PFSK-1 (cell line): ENCODE measurements around the gene PRSS16.

Source experiments
- FOXP2 ChIP-seq: optimal IDR thresholded peaks from 2 replicates; pipeline ENCODE3; 2011; ENCODE audit warnings: borderline replicate concordance, control low read depth, inconsistent platforms; ENCODE audit not compliant: insufficient read depth; ENCODE audit errors: extremely low read length, extremely low read depth
- POLR2AphosphoS5 ChIP-seq: IDR thresholded peaks from 2 replicates; pipeline ENCODE4 v1.6.1; 2012; ENCODE audit warnings: low read depth, mild to moderate bottlenecking, control low read depth, low read length, moderate library complexity
- REST ChIP-seq, 2 experiments: IDR thresholded peaks; 2 replicates each; pipeline versions ENCODE4 v1.6.1 to v1.8.0; 2011 to 2012; ENCODE audit warnings: low read depth in 2 of 2, low read length in 2 of 2, control low read depth in 1 of 2, inconsistent platforms in 1 of 2, mild to moderate bottlenecking in 1 of 2, moderate library complexity in 1 of 2; ENCODE audit not compliant: insufficient read depth in 1 of 2
- SIN3A ChIP-seq: IDR thresholded peaks from 2 replicates; pipeline ENCODE4 v1.6.1; 2012; ENCODE audit warnings: mild to moderate bottlenecking, low read length, moderate library complexity, borderline replicate concordance; ENCODE audit not compliant: insufficient read depth
- TAF1 ChIP-seq: IDR thresholded peaks from 2 replicates; pipeline ENCODE4 v1.6.1; 2012; ENCODE audit warnings: low read length, control low read depth, borderline replicate concordance; ENCODE audit not compliant: insufficient read depth

PRSS16 gene

GRCh38 chr6:27288136-27289044, 40.9 kb downstream of the PRSS16 start:
- TF ChIP-seq REST (IDR thresholded peaks at IDR 0.05; ENCODE audit: insufficient read depth in 1 of 2, low read depth in 2 of 2, low read length in 2 of 2) (no peak), FOXP2 (no peak), SIN3A (no peak), TAF1 (no peak), POLR2AphosphoS5 (no peak)

GRCh38 chr6:27290065-27290849, 42.8 kb downstream of the PRSS16 start:
- TF ChIP-seq TAF1 (no peak), FOXP2 (no peak), REST (IDR thresholded peaks at IDR 0.05; ENCODE audit: insufficient read depth in 1 of 2, low read depth in 2 of 2, low read length in 2 of 2) (no peak), SIN3A (no peak), POLR2AphosphoS5 (no peak)

GRCh38 chr6:27290850-27291208, 43.3 kb downstream of the PRSS16 start:
- no peak for TF ChIP-seq POLR2AphosphoS5
- TF ChIP-seq FOXP2 = no peak
- no peak for TF ChIP-seq TAF1

- TF ChIP-seq SIN3A = no peak
- TF ChIP-seq POLR2AphosphoS5 = no peak
- no peak for TF ChIP-seq REST (IDR thresholded peaks at IDR 0.05; ENCODE audit: insufficient read depth in 1 of 2, low read depth in 2 of 2, low read length in 2 of 2)
- TF ChIP-seq FOXP2 = no peak
- TF ChIP-seq TAF1 = no peak
These were observed 46.1 kb downstream of the PRSS16 start for GRCh38 chr6:27293436-27294098.

- TF ChIP-seq SIN3A (no peak), FOXP2 (no peak), POLR2AphosphoS5 (no peak), REST (IDR thresholded peaks at IDR 0.05; ENCODE audit: insufficient read depth in 1 of 2, low read depth in 2 of 2, low read length in 2 of 2) (no peak)
These were observed 46.9 kb downstream of the PRSS16 start for GRCh38 chr6:27294409-27294808.
